ENCODE measurements around the gene ARFGAP3.
A peak's percentile ranks its signal among the peaks of the same experiment; 100 is the strongest.

The ARFGAP3 gene

GRCh38 chr22:42884616-42885375 is 27.7 kb upstream of the ARFGAP3 start:
- no peak for TF ChIP-seq CTCF (IDR thresholded peaks at IDR 0.05; ENCODE audit: insufficient read depth, low read depth, low read length, missing control alignments)
- no peak for DNase-seq (ENCODE audit: low read depth)
- H3K4me3 ChIP-seq (ENCODE audit: low read depth, low read length): no peak overlapping the region

- TF ChIP-seq CTCF (IDR thresholded peaks at IDR 0.05; ENCODE audit: insufficient read depth, low read depth, low read length, missing control alignments): no peak
- H3K4me3 ChIP-seq (ENCODE audit: low read depth, low read length): no peak overlapping the region
- DNase-seq (ENCODE audit: low read depth): no peak
These were observed 26.9 kb upstream of the ARFGAP3 start for GRCh38 chr22:42883970-42884369.

GRCh38 chr22:42883121-42883520 is 26.0 kb upstream of the ARFGAP3 start:
- H3K4me3 ChIP-seq (ENCODE audit: low read depth, low read length): no peak overlapping the region
- no peak for TF ChIP-seq CTCF (IDR thresholded peaks at IDR 0.05; ENCODE audit: insufficient read depth, low read depth, low read length, missing control alignments)
- no peak for DNase-seq (ENCODE audit: low read depth)

- no peak overlapping the region for H3K4me3 ChIP-seq (ENCODE audit: low read depth, low read length)
- TF ChIP-seq CTCF (IDR thresholded peaks at IDR 0.05; ENCODE audit: insufficient read depth, low read depth, low read length, missing control alignments): no peak
- no peak for DNase-seq (ENCODE audit: low read depth)
These were observed 25.0 kb upstream of the ARFGAP3 start for GRCh38 chr22:42881982-42882656.

- H3K4me3 ChIP-seq (ENCODE audit: low read depth, low read length): no peak overlapping the region
- DNase-seq (ENCODE audit: low read depth): no peak
- no peak for TF ChIP-seq CTCF (IDR thresholded peaks at IDR 0.05; ENCODE audit: insufficient read depth, low read depth, low read length, missing control alignments)
These were observed 24.2 kb upstream of the ARFGAP3 start for GRCh38 chr22:42881298-42881697.

GRCh38 chr22:42880815-42881214 is 23.7 kb upstream of the ARFGAP3 start:
- no peak for DNase-seq (ENCODE audit: low read depth)
- no peak overlapping the region for H3K4me3 ChIP-seq (ENCODE audit: low read depth, low read length)
- TF ChIP-seq CTCF (IDR thresholded peaks at IDR 0.05; ENCODE audit: insufficient read depth, low read depth, low read length, missing control alignments): peak; percentile 0

Measured in GM12865 (cell line).